Ishikawa (cell line): Measurements from ENCODE around the gene SVBP.

ENCODE experiments used
- EP300 ChIP-seq: IDR thresholded peaks from 2 replicates; pipeline ENCODE4 v1.6.1; 2012; ENCODE audit warnings: borderline replicate concordance
- TCF12 ChIP-seq: IDR thresholded peaks from 2 replicates; pipeline ENCODE4 v1.6.1; 2012; ENCODE audit warnings: low read depth

GRCh38 chr1:42847111-42847595, 30.0 kb upstream of the SVBP start:
- no peak for TF ChIP-seq EP300
- TF ChIP-seq TCF12, result no peak
